ENCODE results near the gene BICRAL. TPM values are rescaled to one million over a fixed set of nuclear protein-coding genes. Genes with fewer than 3 reads are reported as not detected.
A peak's percentile ranks its signal among the peaks of the same experiment; 100 is the strongest.
"Not testable (repeated sequence)": the region's sequence is repeated elsewhere in the genome, so short reads cannot be mapped to it uniquely, and the experiment has no call there.

Gene BICRAL
- total RNA-seq, 2 donors from 2014 or later = 11.6 to 14.9 TPM

DNA sequence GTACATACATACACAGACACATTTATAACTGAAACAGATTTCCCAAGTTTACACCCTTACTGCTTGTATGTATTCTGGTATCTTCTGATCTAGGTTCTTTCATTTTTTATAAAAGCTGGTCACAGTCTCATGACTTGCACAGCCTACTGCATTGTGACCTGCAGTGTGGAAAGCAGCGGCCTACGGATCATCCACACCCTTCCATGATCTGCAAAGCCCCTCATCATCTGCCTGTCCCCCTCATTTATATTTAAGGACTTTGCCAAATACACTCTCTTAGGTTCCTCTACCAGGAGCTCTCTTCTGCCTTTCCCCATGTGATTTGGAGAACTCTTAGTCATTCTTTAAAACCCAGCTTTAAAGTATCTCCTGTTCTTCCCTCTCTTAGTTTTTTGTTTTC is 12.0 kb upstream of the BICRAL start:
- H3K9me3 ChIP-seq (ENCODE audit: control insufficient read depth, low read length) = no peaks in the 10 kb centered on the region
- Mint-ChIP-seq H3K9me3 (no peaks in the 10 kb centered on the region), H3K27me3 (ENCODE audit: insufficient read depth) (no peaks in the 10 kb centered on the region), H3K36me3 (ENCODE audit: low read depth) (peaks cover 2% of the 10 kb centered on the region), H3K4me1 (peaks cover 12% of the 10 kb centered on the region), H3K27ac (no peak overlapping the region), H3K4me3 (no peak overlapping the region)
- H3K27ac ChIP-seq (ENCODE audit: low read depth, low read length) = no peak overlapping the region
- H3K27me3 ChIP-seq (ENCODE audit: control insufficient read depth, insufficient read depth, low read length, poor library complexity, severe bottlenecking) = no peaks in the 10 kb centered on the region
- no peak for TF ChIP-seq CTCF (conservative IDR thresholded peaks at IDR 0.05)
- H3K4me3 ChIP-seq (ENCODE audit: low read length) = no peak overlapping the region
- H3K36me3 ChIP-seq (ENCODE audit: control insufficient read depth, insufficient read depth, low read length) = no peaks in the 10 kb centered on the region
- H3K4me1 ChIP-seq (ENCODE audit: control insufficient read depth, insufficient read depth, low read length) = no peaks in the 10 kb centered on the region
- no peak for DNase-seq
- H3K9ac ChIP-seq (ENCODE audit: extremely low read depth, low read length, poor library complexity, severe bottlenecking) = no peak overlapping the region
- WGBS, 2 experiments (ENCODE audit: insufficient coverage in 1 of 2, insufficient read length in 1 of 2) = 94 to 100% methylated on average over 2 of the region's 2 CpGs

- Histone ChIP-seq H3K27me3 (ENCODE audit: control insufficient read depth, insufficient read depth, low read length, poor library complexity, severe bottlenecking) (no peaks in the 10 kb centered on the region), H3K9ac (ENCODE audit: extremely low read depth, low read length, poor library complexity, severe bottlenecking) (no peak overlapping the region), H3K4me3 (ENCODE audit: low read length) (no peak overlapping the region), H3K36me3 (ENCODE audit: control insufficient read depth, insufficient read depth, low read length) (no peaks in the 10 kb centered on the region), H3K4me1 (ENCODE audit: control insufficient read depth, insufficient read depth, low read length) (no peaks in the 10 kb centered on the region), H3K9me3 (ENCODE audit: control insufficient read depth, low read length) (no peaks in the 10 kb centered on the region), H3K27ac (ENCODE audit: low read depth, low read length) (no peak overlapping the region)
- H3K36me3 Mint-ChIP-seq (ENCODE audit: low read depth) = peaks cover 2% of the 10 kb centered on the region
- H3K27ac Mint-ChIP-seq = peak overlapping the region; percentile 98
- peaks cover 12% of the 10 kb centered on the region for H3K4me1 Mint-ChIP-seq
- WGBS, 2 experiments (ENCODE audit: insufficient coverage in 1 of 2, insufficient read length in 1 of 2) = 68 to 75% methylated on average over 3 of the region's 3 CpGs
- no peaks in the 10 kb centered on the region for H3K9me3 Mint-ChIP-seq
- peak overlapping the region; percentile 56 for H3K4me3 Mint-ChIP-seq
- TF ChIP-seq CTCF (conservative IDR thresholded peaks at IDR 0.05) = no peak
- DNase-seq = no peak
- no peaks in the 10 kb centered on the region for H3K27me3 Mint-ChIP-seq (ENCODE audit: insufficient read depth)
Measured at GRCh38 chr6:42771741-42772100, 10.1 kb upstream of the BICRAL start.

GRCh38 chr6:42774201-42774600 is 7.7 kb upstream of the BICRAL start:
- Histone ChIP-seq H3K9me3 (ENCODE audit: control insufficient read depth, low read length) (no peaks in the 10 kb centered on the region), H3K9ac (ENCODE audit: extremely low read depth, low read length, poor library complexity, severe bottlenecking) (no peak overlapping the region), H3K27me3 (ENCODE audit: control insufficient read depth, insufficient read depth, low read length, poor library complexity, severe bottlenecking) (no peaks in the 10 kb centered on the region), H3K27ac (ENCODE audit: low read depth, low read length) (no peak overlapping the region), H3K36me3 (ENCODE audit: control insufficient read depth, insufficient read depth, low read length) (no peaks in the 10 kb centered on the region), H3K4me1 (ENCODE audit: control insufficient read depth, insufficient read depth, low read length) (no peaks in the 10 kb centered on the region), H3K4me3 (ENCODE audit: low read length) (no peak overlapping the region)
- no peak overlapping the region for H3K27ac Mint-ChIP-seq
- H3K27me3 Mint-ChIP-seq (ENCODE audit: insufficient read depth) = no peaks in the 10 kb centered on the region
- H3K36me3 Mint-ChIP-seq (ENCODE audit: low read depth) = peaks cover 2% of the 10 kb centered on the region
- H3K9me3 Mint-ChIP-seq = no peaks in the 10 kb centered on the region
- no peak overlapping the region for H3K4me3 Mint-ChIP-seq
- WGBS, 2 experiments (ENCODE audit: insufficient coverage in 1 of 2, insufficient read length in 1 of 2) = 99 to 100% methylated on average over 2 to 4 of the region's 4 CpGs
- no peak for TF ChIP-seq CTCF (conservative IDR thresholded peaks at IDR 0.05)
- DNase-seq = no peak
- H3K4me1 Mint-ChIP-seq = peaks cover 12% of the 10 kb centered on the region

DNA sequence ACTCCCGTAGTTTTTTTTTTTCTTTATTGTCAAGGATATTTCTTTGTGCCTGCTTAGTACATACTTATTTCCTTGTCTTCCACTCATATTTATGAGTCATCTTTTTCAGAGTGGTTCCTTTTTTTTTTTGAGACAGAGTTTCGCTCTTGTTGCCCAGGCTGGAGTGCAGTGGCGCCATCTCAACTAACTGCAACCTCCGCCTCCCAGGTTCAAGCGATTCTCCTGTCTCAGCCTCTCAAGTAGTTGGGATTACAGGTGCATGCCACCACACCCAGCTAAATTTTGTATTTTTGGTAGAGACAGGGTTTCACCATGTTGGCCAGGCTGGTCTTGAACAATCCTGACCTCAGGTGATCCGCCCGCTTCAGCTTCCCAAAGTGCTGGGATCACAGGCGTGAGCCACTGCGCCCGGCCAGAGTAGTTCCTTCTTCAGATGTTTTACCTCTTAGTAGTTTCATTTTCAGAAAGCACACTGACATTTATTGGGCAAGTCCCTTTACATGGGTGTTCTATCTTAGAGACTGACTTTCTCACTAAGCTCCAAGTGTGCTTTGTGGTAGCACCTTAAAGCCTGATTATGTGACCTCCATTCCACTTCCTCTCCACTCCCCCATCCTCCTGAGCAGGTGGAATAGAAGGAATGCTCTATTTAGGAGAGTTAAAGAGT is 6.9 kb upstream of the BICRAL start:
- not testable (repeated sequence) for H3K9ac ChIP-seq (ENCODE audit: extremely low read depth, low read length, poor library complexity, severe bottlenecking); H3K4me3 Mint-ChIP-seq; H3K36me3 Mint-ChIP-seq (ENCODE audit: low read depth); H3K9me3 Mint-ChIP-seq; H3K27me3 ChIP-seq (ENCODE audit: control insufficient read depth, insufficient read depth, low read length, poor library complexity, severe bottlenecking); H3K9me3 ChIP-seq (ENCODE audit: control insufficient read depth, low read length); DNase-seq; H3K4me3 ChIP-seq (ENCODE audit: low read length); H3K36me3 ChIP-seq (ENCODE audit: control insufficient read depth, insufficient read depth, low read length); H3K27ac ChIP-seq (ENCODE audit: low read depth, low read length); H3K4me1 ChIP-seq (ENCODE audit: control insufficient read depth, insufficient read depth, low read length); H3K27me3 Mint-ChIP-seq (ENCODE audit: insufficient read depth)
- 94 to 98% methylated on average over 9 to 10 of the region's 10 CpGs for WGBS, 2 experiments (ENCODE audit: insufficient coverage in 1 of 2, insufficient read length in 1 of 2)
- peak overlapping the region; percentile 36 for H3K27ac Mint-ChIP-seq
- H3K4me1 Mint-ChIP-seq = peaks cover 12% of the 10 kb centered on the region

Data from endodermal cell (in vitro differentiated cells).